B cell (primary cell): Measurements from ENCODE around the gene AHDC1. TPM values are rescaled to one million over a fixed set of nuclear protein-coding genes. Genes with fewer than 3 reads are reported as not detected.
A peak's percentile ranks its signal among the peaks of the same experiment; 100 is the strongest.

Experiments
- ATAC-seq: fragments of 200-7000 bp; cut with Tn5 transposase; one replicate; pipeline ENCODE4 v1.10.0; 2021; ENCODE audit warnings: low read depth, mild to moderate bottlenecking, moderate number of reproducible peaks, moderate library complexity
- CTCF ChIA-PET: fragments of 350-600 bp; sonication (Branson Sonifier 250); formaldehyde crosslinking; loops from one replicate; lab custom pipeline; 2021; ENCODE audit warnings: antibody characterized with exemption, inconsistent platforms; lab: Charles Lee
- POLR2A ChIA-PET: fragments of 350-600 bp; sonication (Branson Sonifier 250); formaldehyde crosslinking; loops from one replicate; lab custom pipeline; 2021; ENCODE audit warnings: antibody characterized with exemption; lab: Charles Lee
- DNase-seq: peaks from one replicate; pipeline ENCODE4 v3.0.0; 2013
- H2AFZ ChIP-seq: 2 replicates; pipeline ENCODE4 v1.6.1; 2012; ENCODE audit warnings: mild to moderate bottlenecking, low read depth, low read length; ENCODE audit not compliant: insufficient read depth, poor library complexity, severe bottlenecking
- H3K27ac ChIP-seq, 2 donors: 1 replicate in 1 of 2; 2 replicates in 1 of 2; pipeline ENCODE4 v1.5.1; 2012 to 2013; ENCODE audit warnings: low read length in 2 of 2, mild to moderate bottlenecking in 2 of 2, moderate library complexity in 1 of 2
- H3K27me3 ChIP-seq, 4 experiments: fragments of 200-600 bp in 1 of 4; sonication (generic) in 1 of 4; replicated peaks in 1 of 4; 1 replicate in 2 of 4; 2 replicates in 2 of 4; pipeline versions ENCODE4 v1.6.1 to v1.7.0; 2013 to 2016; ENCODE audit warnings: low read length in 3 of 4, mild to moderate bottlenecking in 2 of 4, mixed read lengths in 1 of 4, moderate library complexity in 1 of 4; ENCODE audit not compliant: insufficient read depth in 4 of 4, control insufficient read depth in 3 of 4; ENCODE audit errors: control extremely low read depth in 1 of 4
- H3K36me3 ChIP-seq, 2 experiments: replicated peaks in 1 of 2; 1 replicate in 1 of 2; 2 replicates in 1 of 2; pipeline versions ENCODE4 v1.6.1 to v1.7.1; 2013; ENCODE audit warnings: low read length in 1 of 2; ENCODE audit not compliant: insufficient read depth in 2 of 2, control insufficient read depth in 1 of 2; ENCODE audit errors: control extremely low read depth in 1 of 2, extremely low read depth in 1 of 2
- H3K4me1 ChIP-seq, 2 donors: fragments of 200-600 bp in 1 of 2; sonication (generic) in 1 of 2; 1 replicate in 1 of 2; 2 replicates in 1 of 2; pipeline versions ENCODE4 v1.5.1 to v1.6.1; 2013 to 2017; ENCODE audit warnings: low read length in 2 of 2; ENCODE audit not compliant: control insufficient read depth in 2 of 2, insufficient read depth in 2 of 2
- H3K4me2 ChIP-seq: replicated peaks from 2 replicates; pipeline ENCODE3; 2012; ENCODE audit warnings: mild to moderate bottlenecking, low read depth, low read length; ENCODE audit not compliant: poor library complexity, severe bottlenecking
- H3K4me3 ChIP-seq, 5 experiments: fragments of 200-600 bp in 1 of 5; sonication (generic) in 1 of 5; 1 replicate in 3 of 5; 2 replicates in 2 of 5; pipeline versions ENCODE4 v1.5.1 to v1.7.0; 2011 to 2016; ENCODE audit warnings: low read length in 4 of 5, mild to moderate bottlenecking in 4 of 5, low read depth in 2 of 5, control low read depth in 1 of 5, moderate library complexity in 1 of 5; ENCODE audit not compliant: insufficient read depth in 1 of 5; ENCODE audit errors: control extremely low read depth in 1 of 5, extremely low read depth in 1 of 5
- H3K79me2 ChIP-seq: fragments of 200-600 bp; sonication (generic); one replicate; pipeline ENCODE4 v1.6.0; 2016; ENCODE audit warnings: low read length; ENCODE audit not compliant: control insufficient read depth, insufficient read depth
- H3K9ac ChIP-seq: fragments of 200-600 bp; sonication (generic); 2 replicates; pipeline ENCODE4 v1.6.1; 2017; ENCODE audit warnings: mild to moderate bottlenecking, low read length, moderate library complexity
- H3K9me3 ChIP-seq, 3 donors: one replicate each; pipeline versions ENCODE4 v1.6.1 to v1.7.1; 2013; ENCODE audit warnings: low read length in 2 of 3; ENCODE audit not compliant: control insufficient read depth in 2 of 3, insufficient read depth in 1 of 3; ENCODE audit errors: control extremely low read depth in 1 of 3
- H4K20me1 ChIP-seq: 2 replicates; pipeline ENCODE4 v1.6.0; 2012; ENCODE audit warnings: mild to moderate bottlenecking, low read length; ENCODE audit not compliant: insufficient read depth, control insufficient read depth, poor library complexity, severe bottlenecking
- H3K27ac Mint-ChIP-seq: one replicate; pipeline ENCODE4 v1.8.0; 2021; ENCODE audit warnings: mixed read lengths
- H3K27me3 Mint-ChIP-seq: one replicate; pipeline ENCODE4 v1.8.0; 2021; ENCODE audit warnings: mixed read lengths
- H3K4me1 Mint-ChIP-seq: one replicate; pipeline ENCODE4 v1.8.0; 2021; ENCODE audit warnings: mixed read lengths
- H3K4me3 Mint-ChIP-seq: one replicate; pipeline ENCODE4 v1.8.0; 2021; ENCODE audit warnings: mixed read lengths
- H3K9me3 Mint-ChIP-seq: one replicate; pipeline ENCODE4 v1.8.0; 2022; ENCODE audit warnings: mixed read lengths; ENCODE audit not compliant: insufficient read depth
- EZH2 ChIP-seq: IDR thresholded peaks from 2 replicates; pipeline ENCODE4 v1.6.1; 2012; ENCODE audit warnings: borderline replicate concordance, low read depth, mild to moderate bottlenecking, moderate library complexity, low read length; ENCODE audit not compliant: insufficient read depth, poor library complexity, severe bottlenecking
- WGBS: methylation state at CpG from one replicate; pipeline ENCODE4 v1.1.5; 2013; ENCODE audit warnings: missing lambda C conversion rate; ENCODE audit not compliant: insufficient coverage; 5-methylcytosine and 5-hydroxymethylcytosine counted together
- intact Hi-C: fragments of 100-400 bp; cut with micrococcal nuclease; formaldehyde crosslinking; loops from one replicate; pipeline ENCODE4 v1.10.0; 2022
- polyA plus RNA-seq: library from polyadenylated mRNA; depleted of rRNA; stranded (reverse); fragments of >200 nt; gene quantifications from 2 replicates; pipeline ENCODE4 v1.2.3, GENCODE V29; 2012
- total RNA-seq, 2 donors: library from RNA; stranded (reverse); fragments of 120-200 nt in 1 of 2; gene quantifications; 1 replicate in 1 of 2; 2 replicates in 1 of 2; pipeline versions ENCODE4 v1.2.3 to v1.2.4, GENCODE V29; 2013 to 2022
- TF ChIP-seq, protein P1 (sequence below): fragments of 200-600 bp; IDR thresholded peaks from one replicate; pipeline ENCODE4 v1.8.0; 2022; ENCODE audit warnings: antibody characterized with exemption, mild to moderate bottlenecking

Gene AHDC1
- total and polyA plus RNA-seq, 2 donors (not counting 1 experiment from before 2014, with no cell fraction given) = 6.2 to 32.0 TPM

DNA sequence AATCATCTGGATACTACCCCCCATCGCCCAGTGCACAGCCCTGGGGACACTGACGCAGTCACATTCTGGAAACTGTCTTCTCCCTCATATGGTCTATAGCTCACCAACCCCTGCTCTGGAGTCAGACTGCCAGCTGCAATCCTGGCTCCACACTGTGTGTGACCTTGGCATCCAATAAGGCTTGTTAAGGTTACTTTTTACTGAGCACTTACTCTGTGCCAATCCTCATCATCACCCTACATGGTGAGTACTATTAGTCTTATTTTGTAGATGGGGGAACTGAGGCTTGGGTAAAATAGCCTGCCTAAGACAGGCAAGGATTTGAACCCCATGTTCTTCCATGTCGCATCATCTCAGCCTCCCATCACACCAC, 34.9 kb downstream of the AHDC1 start:
- ATAC-seq = no peak
- ChIA-PET POLR2A (interaction anchor here (0.6 to 1.6 kb wide), 4 partner anchors 35 to 132 kb away, joined by 3 to 5 read pairs (median 4); partner anchors contain the start of gene AHDC1), CTCF (interaction anchor here (0.8 to 5.7 kb wide), 20 partner anchors 8 to 174 kb away, joined by 3 to 82 read pairs (median 4); partner anchors contain the start of gene AHDC1)
- peaks cover 43% of the 10 kb centered on the region for H3K79me2 ChIP-seq
- DNase-seq = no peak
- Mint-ChIP-seq H3K27ac (peak overlapping the region; percentile 69), H3K27me3 (no peaks in the 10 kb centered on the region), H3K9me3 (no peaks in the 10 kb centered on the region), H3K4me1 (peaks cover 39% of the 10 kb centered on the region), H3K4me3 (peak overlapping the region; percentile 86)
- peak overlapping the region; percentile 59 for H3K9ac ChIP-seq
- no peaks in the 10 kb centered on the region for H3K9me3 ChIP-seq
- H3K36me3 ChIP-seq = no peaks in the 10 kb centered on the region
- H3K4me1 ChIP-seq = peaks cover 12 to 33% of the 10 kb centered on the region in 2 donors
- peak overlapping the region; percentile 79 for H3K4me2 ChIP-seq
- H3K27me3 ChIP-seq = no peaks in the 10 kb centered on the region
- TF ChIP-seq EZH2 = no peak
- TF ChIP-seq, protein P1, sequence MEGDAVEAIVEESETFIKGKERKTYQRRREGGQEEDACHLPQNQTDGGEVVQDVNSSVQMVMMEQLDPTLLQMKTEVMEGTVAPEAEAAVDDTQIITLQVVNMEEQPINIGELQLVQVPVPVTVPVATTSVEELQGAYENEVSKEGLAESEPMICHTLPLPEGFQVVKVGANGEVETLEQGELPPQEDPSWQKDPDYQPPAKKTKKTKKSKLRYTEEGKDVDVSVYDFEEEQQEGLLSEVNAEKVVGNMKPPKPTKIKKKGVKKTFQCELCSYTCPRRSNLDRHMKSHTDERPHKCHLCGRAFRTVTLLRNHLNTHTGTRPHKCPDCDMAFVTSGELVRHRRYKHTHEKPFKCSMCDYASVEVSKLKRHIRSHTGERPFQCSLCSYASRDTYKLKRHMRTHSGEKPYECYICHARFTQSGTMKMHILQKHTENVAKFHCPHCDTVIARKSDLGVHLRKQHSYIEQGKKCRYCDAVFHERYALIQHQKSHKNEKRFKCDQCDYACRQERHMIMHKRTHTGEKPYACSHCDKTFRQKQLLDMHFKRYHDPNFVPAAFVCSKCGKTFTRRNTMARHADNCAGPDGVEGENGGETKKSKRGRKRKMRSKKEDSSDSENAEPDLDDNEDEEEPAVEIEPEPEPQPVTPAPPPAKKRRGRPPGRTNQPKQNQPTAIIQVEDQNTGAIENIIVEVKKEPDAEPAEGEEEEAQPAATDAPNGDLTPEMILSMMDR = no peak
- peak overlapping the region; percentile 61 for H2AFZ ChIP-seq
- WGBS = 68% methylated on average over 3 of the region's 3 CpGs
- peak overlapping the region in 4 of 5 experiments; percentile 25 to 69 (median 50) for H3K4me3 ChIP-seq
- intact Hi-C loops = loop anchor here (2.0 kb wide), 1 partner anchor 42 kb away; no protein-coding TSS in a partner anchor
- H4K20me1 ChIP-seq = peaks cover 28% of the 10 kb centered on the region
- H3K27ac ChIP-seq = peak overlapping the region; percentile 27 to 68
